ENCODE measurements around the gene GRHL3. TPM values are rescaled to one million over a fixed set of nuclear protein-coding genes. Genes with fewer than 3 reads are reported as not detected.

Gene GRHL3
- total RNA-seq, 1 experiment from 2014 or later, result not detected

DNA sequence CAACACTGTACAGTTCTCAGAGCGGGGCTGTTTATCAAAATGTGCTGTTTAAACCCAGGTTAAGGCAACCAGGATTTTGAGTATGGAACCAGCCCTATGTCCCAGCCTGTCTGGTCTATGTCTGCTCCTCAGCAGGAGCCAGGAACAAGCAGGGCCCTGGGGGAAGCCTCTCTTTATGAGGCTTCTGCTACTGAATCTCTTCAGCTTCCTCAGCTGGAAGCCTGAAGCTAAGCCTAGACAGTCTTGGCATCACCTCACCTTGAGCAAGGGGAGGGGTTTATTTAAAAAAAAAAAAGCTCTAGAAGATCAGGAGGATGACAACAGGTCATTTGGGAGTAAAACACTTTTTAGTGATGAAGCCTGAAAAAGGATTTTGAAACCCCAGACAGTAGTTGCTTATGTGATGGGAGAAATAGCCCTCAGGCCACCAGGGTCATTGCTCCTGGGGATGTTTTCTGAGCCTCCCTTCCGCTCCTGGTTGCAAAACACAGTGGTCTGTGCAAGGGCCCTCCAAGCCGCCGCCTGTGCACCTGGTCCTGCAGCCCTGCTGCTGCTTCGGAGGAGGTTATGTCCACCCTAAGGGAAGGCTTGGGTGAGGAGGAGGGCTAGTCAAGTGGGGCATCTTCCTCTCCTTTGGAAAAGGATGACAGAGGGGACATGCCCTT lies 21.8 kb upstream of the GRHL3 start:
- Histone ChIP-seq H3K9me3 (ENCODE audit: low read length) (no peaks in the 10 kb centered on the region), H3K9ac (ENCODE audit: low read length) (no peak overlapping the region), H3K4me3 (ENCODE audit: low read length) (no peak overlapping the region), H3K4me1 (ENCODE audit: low read length) (peaks cover 8% of the 10 kb centered on the region), H3K4me2 (ENCODE audit: low read depth, low read length, poor library complexity, severe bottlenecking) (no peak overlapping the region), H3K36me3 (ENCODE audit: insufficient read depth, low read length) (no peaks in the 10 kb centered on the region), H3K79me2 (ENCODE audit: low read length) (no peaks in the 10 kb centered on the region), H4K20me1 (ENCODE audit: insufficient read depth, low read depth, low read length) (no peaks in the 10 kb centered on the region), H3K9me2 (replicated peaks; ENCODE audit: insufficient read depth, low read length) (no peaks in the 10 kb centered on the region), H2AFZ (ENCODE audit: low read length) (no peak overlapping the region), H3K27ac (ENCODE audit: low read length) (no peak overlapping the region), H3K27me3 (ENCODE audit: low read length) (no peaks in the 10 kb centered on the region)
- no peak for DNase-seq

DNA sequence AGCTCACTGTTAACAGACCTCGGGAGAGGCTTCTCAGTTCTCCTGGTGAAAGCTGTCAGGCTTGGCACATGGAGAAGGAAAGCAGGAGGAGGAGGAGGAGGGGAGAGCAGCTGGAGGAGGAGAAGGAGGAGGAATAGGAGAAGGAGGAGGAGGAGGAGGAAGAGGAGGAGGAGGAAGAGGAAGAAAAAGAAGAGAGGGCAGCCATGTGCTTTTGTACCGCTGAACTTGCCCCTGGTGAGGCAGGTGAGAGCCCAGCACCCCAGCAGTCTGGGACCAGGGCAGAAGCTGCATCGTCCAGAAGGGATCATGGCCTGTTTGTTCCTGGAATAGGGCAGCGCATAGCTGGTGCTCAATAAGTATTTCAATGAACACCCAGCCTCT lies 21.3 kb upstream of the GRHL3 start:
- Histone ChIP-seq H3K27me3 (ENCODE audit: low read length) (no peaks in the 10 kb centered on the region), H3K4me2 (ENCODE audit: low read depth, low read length, poor library complexity, severe bottlenecking) (no peak overlapping the region), H3K36me3 (ENCODE audit: insufficient read depth, low read length) (no peaks in the 10 kb centered on the region), H3K4me1 (ENCODE audit: low read length) (peaks cover 8% of the 10 kb centered on the region), H4K20me1 (ENCODE audit: insufficient read depth, low read depth, low read length) (no peaks in the 10 kb centered on the region), H3K9ac (ENCODE audit: low read length) (no peak overlapping the region), H3K27ac (ENCODE audit: low read length) (no peak overlapping the region), H3K4me3 (ENCODE audit: low read length) (no peak overlapping the region), H3K79me2 (ENCODE audit: low read length) (no peaks in the 10 kb centered on the region), H3K9me3 (ENCODE audit: low read length) (no peaks in the 10 kb centered on the region), H2AFZ (ENCODE audit: low read length) (no peak overlapping the region), H3K9me2 (replicated peaks; ENCODE audit: insufficient read depth, low read length) (no peaks in the 10 kb centered on the region)
- DNase-seq, result no peak

DNA sequence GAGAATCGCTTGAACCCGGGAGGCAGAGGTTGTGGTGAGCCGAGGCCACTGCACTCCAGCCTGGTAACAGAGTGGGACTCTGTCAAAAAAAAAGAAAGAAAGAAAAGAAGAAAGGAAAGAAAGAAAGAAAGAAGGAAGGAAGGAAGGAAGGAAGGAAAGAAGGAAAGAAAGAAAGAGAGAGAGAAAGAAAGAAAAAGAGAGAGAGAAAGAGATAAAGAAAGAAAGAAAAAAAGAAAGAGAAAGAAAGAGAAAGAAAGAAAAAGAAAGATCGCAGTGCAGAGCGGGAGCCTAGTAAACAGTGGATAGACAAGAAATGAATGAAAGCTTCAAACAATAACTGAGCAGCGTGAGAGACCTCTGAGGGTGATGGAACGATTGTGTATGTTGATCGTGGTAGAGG lies 20.6 kb upstream of the GRHL3 start:
- DNase-seq, result no peak
- Histone ChIP-seq H3K9me3 (ENCODE audit: low read length) (no peaks in the 10 kb centered on the region), H3K4me3 (ENCODE audit: low read length) (no peak overlapping the region), H3K4me2 (ENCODE audit: low read depth, low read length, poor library complexity, severe bottlenecking) (no peak overlapping the region), H3K4me1 (ENCODE audit: low read length) (peaks cover 8% of the 10 kb centered on the region), H3K36me3 (ENCODE audit: insufficient read depth, low read length) (no peaks in the 10 kb centered on the region), H4K20me1 (ENCODE audit: insufficient read depth, low read depth, low read length) (no peaks in the 10 kb centered on the region), H3K27me3 (ENCODE audit: low read length) (no peaks in the 10 kb centered on the region), H3K9ac (ENCODE audit: low read length) (no peak overlapping the region), H3K27ac (ENCODE audit: low read length) (no peak overlapping the region), H3K79me2 (ENCODE audit: low read length) (no peaks in the 10 kb centered on the region), H2AFZ (ENCODE audit: low read length) (no peak overlapping the region), H3K9me2 (replicated peaks; ENCODE audit: insufficient read depth, low read length) (no peaks in the 10 kb centered on the region)

DNA sequence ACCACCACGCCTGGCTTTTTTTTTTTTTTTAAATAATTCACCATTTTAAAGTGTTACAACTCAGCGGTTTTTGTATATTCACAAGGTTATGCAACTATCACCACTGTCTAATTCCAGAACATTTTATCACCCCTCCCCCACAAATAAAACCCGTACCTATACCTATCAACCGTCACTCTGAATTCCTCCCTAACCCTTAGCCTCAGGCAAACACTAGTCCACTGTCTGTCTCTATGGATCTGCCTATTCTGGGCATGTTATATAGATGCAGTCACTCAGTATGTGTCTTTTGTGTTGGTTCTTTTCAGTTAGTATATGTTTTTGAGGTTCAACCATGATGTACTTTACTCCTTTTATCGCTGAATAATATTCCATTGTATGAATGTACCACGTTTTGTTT lies 19.3 kb upstream of the GRHL3 start:
- Histone ChIP-seq H4K20me1 (ENCODE audit: insufficient read depth, low read depth, low read length) (no peaks in the 10 kb centered on the region), H3K36me3 (ENCODE audit: insufficient read depth, low read length) (no peaks in the 10 kb centered on the region), H3K4me3 (ENCODE audit: low read length) (no peak overlapping the region), H3K9ac (ENCODE audit: low read length) (no peak overlapping the region), H3K27ac (ENCODE audit: low read length) (no peak overlapping the region), H2AFZ (ENCODE audit: low read length) (no peak overlapping the region), H3K9me2 (replicated peaks; ENCODE audit: insufficient read depth, low read length) (no peaks in the 10 kb centered on the region), H3K9me3 (ENCODE audit: low read length) (no peaks in the 10 kb centered on the region), H3K79me2 (ENCODE audit: low read length) (no peaks in the 10 kb centered on the region), H3K4me2 (ENCODE audit: low read depth, low read length, poor library complexity, severe bottlenecking) (no peak overlapping the region), H3K27me3 (ENCODE audit: low read length) (no peaks in the 10 kb centered on the region), H3K4me1 (ENCODE audit: low read length) (peaks cover 8% of the 10 kb centered on the region)
- no peak for DNase-seq

DNA sequence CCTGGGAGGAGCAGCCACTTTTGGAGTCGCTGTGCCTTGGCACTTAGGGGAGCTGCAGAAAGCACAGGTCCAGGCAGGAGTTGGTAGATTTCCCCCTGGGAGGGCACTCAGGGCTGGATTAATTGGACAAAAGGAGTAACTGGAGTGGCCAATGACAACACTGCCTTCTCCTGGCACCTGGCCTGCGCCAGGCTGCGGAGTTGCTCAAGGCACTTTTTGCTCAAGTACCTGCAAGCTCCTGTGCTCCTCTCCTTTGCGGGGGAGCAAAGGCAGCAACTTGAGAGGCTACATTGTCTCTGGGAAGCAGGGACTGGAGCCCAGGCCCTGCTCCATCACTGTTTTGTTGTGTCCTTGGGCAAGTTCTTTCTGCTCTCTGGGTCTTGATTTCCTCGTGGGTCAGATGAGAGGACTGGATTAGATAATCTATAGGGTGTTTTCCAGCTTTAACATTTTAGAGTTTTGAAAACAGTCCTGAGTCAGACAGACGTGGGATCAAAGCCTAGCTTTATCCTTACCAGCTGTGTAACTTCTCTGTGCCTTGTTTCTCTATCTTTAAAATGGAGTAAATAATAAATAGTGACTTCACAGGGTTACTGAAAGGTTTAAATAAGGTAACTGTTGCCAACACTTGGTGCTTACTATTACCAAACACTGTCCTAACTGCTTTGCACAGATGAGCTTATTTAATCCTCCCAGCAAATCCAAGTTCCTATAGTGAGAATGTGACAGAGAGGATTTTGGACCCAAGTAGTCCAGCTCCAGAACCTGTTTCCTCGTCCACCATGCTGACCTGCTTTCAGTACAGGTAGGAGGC lies 18.0 kb upstream of the GRHL3 start:
- H3K79me2 ChIP-seq (ENCODE audit: low read length), result no peaks in the 10 kb centered on the region
- H2AFZ ChIP-seq (ENCODE audit: low read length), result no peak overlapping the region
- no peak overlapping the region for H3K9ac ChIP-seq (ENCODE audit: low read length)
- H3K4me2 ChIP-seq (ENCODE audit: low read depth, low read length, poor library complexity, severe bottlenecking), result no peak overlapping the region
- no peaks in the 10 kb centered on the region for H4K20me1 ChIP-seq (ENCODE audit: insufficient read depth, low read depth, low read length)
- no peaks in the 10 kb centered on the region for H3K9me2 ChIP-seq (replicated peaks; ENCODE audit: insufficient read depth, low read length)
- no peak overlapping the region for H3K27ac ChIP-seq (ENCODE audit: low read length)
- peaks cover 8% of the 10 kb centered on the region for H3K4me1 ChIP-seq (ENCODE audit: low read length)
- no peak overlapping the region for H3K4me3 ChIP-seq (ENCODE audit: low read length)
- no peaks in the 10 kb centered on the region for H3K9me3 ChIP-seq (ENCODE audit: low read length)
- no peak for DNase-seq
- no peaks in the 10 kb centered on the region for H3K27me3 ChIP-seq (ENCODE audit: low read length)
- no peaks in the 10 kb centered on the region for H3K36me3 ChIP-seq (ENCODE audit: insufficient read depth, low read length)

DNA sequence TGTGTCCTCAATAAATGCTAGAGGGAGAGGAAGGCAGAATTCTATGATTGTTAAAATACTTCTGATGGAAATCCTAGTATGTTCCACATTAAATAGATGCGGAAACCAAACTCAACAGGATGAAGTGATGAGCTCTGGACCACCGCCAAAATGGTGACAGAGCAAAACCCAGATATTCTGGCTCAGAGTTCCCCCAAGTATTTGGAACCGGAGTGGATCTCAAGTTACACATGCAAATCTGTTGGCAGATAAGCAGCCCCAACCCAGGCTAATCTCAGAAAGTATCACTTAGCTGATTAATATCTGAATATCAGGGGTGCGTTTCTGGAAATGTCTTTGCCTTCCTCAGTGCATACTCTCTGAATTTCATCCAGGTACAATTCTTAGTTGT lies 17.4 kb upstream of the GRHL3 start:
- Histone ChIP-seq H3K4me1 (ENCODE audit: low read length) (peaks cover 8% of the 10 kb centered on the region), H3K4me3 (ENCODE audit: low read length) (no peak overlapping the region), H2AFZ (ENCODE audit: low read length) (no peak overlapping the region), H3K27me3 (ENCODE audit: low read length) (no peaks in the 10 kb centered on the region), H3K9me3 (ENCODE audit: low read length) (no peaks in the 10 kb centered on the region), H3K79me2 (ENCODE audit: low read length) (no peaks in the 10 kb centered on the region), H4K20me1 (ENCODE audit: insufficient read depth, low read depth, low read length) (no peaks in the 10 kb centered on the region), H3K4me2 (ENCODE audit: low read depth, low read length, poor library complexity, severe bottlenecking) (no peak overlapping the region), H3K9ac (ENCODE audit: low read length) (no peak overlapping the region), H3K36me3 (ENCODE audit: insufficient read depth, low read length) (no peaks in the 10 kb centered on the region), H3K9me2 (replicated peaks; ENCODE audit: insufficient read depth, low read length) (no peaks in the 10 kb centered on the region), H3K27ac (ENCODE audit: low read length) (no peak overlapping the region)
- no peak for DNase-seq

DNA sequence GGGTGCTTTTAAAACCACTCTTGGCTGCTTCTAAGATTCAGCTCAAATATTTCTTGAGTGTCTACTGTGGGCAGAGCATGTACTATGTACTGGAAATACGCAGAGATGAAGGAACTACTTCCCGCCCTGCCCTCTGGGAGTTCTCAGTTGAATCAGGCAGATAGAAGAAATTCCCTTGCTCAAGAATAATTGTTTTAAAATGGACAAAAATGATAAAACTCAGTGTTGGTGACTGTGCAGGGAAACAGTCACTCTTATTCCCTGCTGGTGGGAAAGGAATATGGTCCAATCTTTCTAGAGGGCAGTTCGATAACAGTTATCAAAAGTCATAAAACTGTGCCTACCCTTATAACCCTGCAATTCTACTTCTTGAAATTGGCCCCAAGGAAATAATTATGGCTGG lies 16.9 kb upstream of the GRHL3 start:
- no peaks in the 10 kb centered on the region for H4K20me1 ChIP-seq (ENCODE audit: insufficient read depth, low read depth, low read length)
- H2AFZ ChIP-seq (ENCODE audit: low read length), result no peak overlapping the region
- DNase-seq, result no peak
- no peak overlapping the region for H3K9ac ChIP-seq (ENCODE audit: low read length)
- H3K4me2 ChIP-seq (ENCODE audit: low read depth, low read length, poor library complexity, severe bottlenecking), result no peak overlapping the region
- no peaks in the 10 kb centered on the region for H3K9me2 ChIP-seq (replicated peaks; ENCODE audit: insufficient read depth, low read length)
- peaks cover 8% of the 10 kb centered on the region for H3K4me1 ChIP-seq (ENCODE audit: low read length)
- H3K9me3 ChIP-seq (ENCODE audit: low read length), result no peaks in the 10 kb centered on the region
- H3K27me3 ChIP-seq (ENCODE audit: low read length), result no peaks in the 10 kb centered on the region
- no peak overlapping the region for H3K4me3 ChIP-seq (ENCODE audit: low read length)
- no peaks in the 10 kb centered on the region for H3K79me2 ChIP-seq (ENCODE audit: low read length)
- H3K27ac ChIP-seq (ENCODE audit: low read length), result no peak overlapping the region
- no peaks in the 10 kb centered on the region for H3K36me3 ChIP-seq (ENCODE audit: insufficient read depth, low read length)

DNA sequence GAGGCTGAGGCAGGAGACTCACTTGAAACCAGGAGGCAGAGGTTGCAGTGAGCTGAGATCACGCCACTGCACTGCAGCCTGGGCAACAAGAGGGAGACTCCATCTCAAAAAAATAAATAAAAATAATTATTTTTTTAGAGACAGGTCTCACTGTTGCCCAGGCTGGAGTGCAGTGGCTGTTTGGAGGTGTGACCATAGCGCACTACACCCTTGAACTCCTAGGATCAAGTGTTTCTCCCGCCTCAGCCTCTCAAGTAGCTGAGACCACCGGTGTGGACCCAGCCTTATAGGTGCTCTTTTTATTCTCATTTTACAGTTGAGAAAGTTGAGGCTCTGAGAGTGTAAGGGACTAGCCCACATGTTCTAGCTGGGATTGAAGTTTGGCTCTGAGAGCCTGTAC lies 15.6 kb upstream of the GRHL3 start:
- Histone ChIP-seq H3K9me3 (ENCODE audit: low read length) (no peaks in the 10 kb centered on the region), H2AFZ (ENCODE audit: low read length) (no peak overlapping the region), H3K79me2 (ENCODE audit: low read length) (no peaks in the 10 kb centered on the region), H3K27ac (ENCODE audit: low read length) (no peak overlapping the region), H3K9me2 (replicated peaks; ENCODE audit: insufficient read depth, low read length) (no peaks in the 10 kb centered on the region), H3K36me3 (ENCODE audit: insufficient read depth, low read length) (no peaks in the 10 kb centered on the region), H3K4me1 (ENCODE audit: low read length) (peaks cover 8% of the 10 kb centered on the region), H3K9ac (ENCODE audit: low read length) (no peak overlapping the region), H3K4me3 (ENCODE audit: low read length) (no peak overlapping the region), H4K20me1 (ENCODE audit: insufficient read depth, low read depth, low read length) (no peaks in the 10 kb centered on the region), H3K27me3 (ENCODE audit: low read length) (no peaks in the 10 kb centered on the region), H3K4me2 (ENCODE audit: low read depth, low read length, poor library complexity, severe bottlenecking) (no peak overlapping the region)
- DNase-seq, result no peak
